ENCODE results near the gene CAST. TPM values are rescaled to one million over a fixed set of nuclear protein-coding genes. Genes with fewer than 3 reads are reported as not detected.

CAST gene
- total RNA-seq, 1 experiment from 2014 or later: 68.2 TPM

GRCh38 chr5:96649681-96650540, 12.3 kb upstream of the CAST start:
- Histone ChIP-seq H3K4me1 (ENCODE audit: low read length) (peaks cover 10% of the 10 kb centered on the region), H3K4me2 (ENCODE audit: low read depth, low read length, poor library complexity, severe bottlenecking) (no peak overlapping the region), H3K9me3 (ENCODE audit: low read length) (no peaks in the 10 kb centered on the region), H2AFZ (ENCODE audit: low read length) (no peak overlapping the region), H3K9ac (ENCODE audit: low read length) (no peak overlapping the region), H3K27ac (ENCODE audit: low read length) (no peak overlapping the region), H3K9me2 (replicated peaks; ENCODE audit: insufficient read depth, low read length) (no peaks in the 10 kb centered on the region), H3K36me3 (ENCODE audit: insufficient read depth, low read length) (no peaks in the 10 kb centered on the region), H3K79me2 (ENCODE audit: low read length) (no peaks in the 10 kb centered on the region), H4K20me1 (ENCODE audit: insufficient read depth, low read depth, low read length) (no peaks in the 10 kb centered on the region), H3K4me3 (ENCODE audit: low read length) (no peak overlapping the region), H3K27me3 (ENCODE audit: low read length) (no peaks in the 10 kb centered on the region)
- no peak for DNase-seq

DNA sequence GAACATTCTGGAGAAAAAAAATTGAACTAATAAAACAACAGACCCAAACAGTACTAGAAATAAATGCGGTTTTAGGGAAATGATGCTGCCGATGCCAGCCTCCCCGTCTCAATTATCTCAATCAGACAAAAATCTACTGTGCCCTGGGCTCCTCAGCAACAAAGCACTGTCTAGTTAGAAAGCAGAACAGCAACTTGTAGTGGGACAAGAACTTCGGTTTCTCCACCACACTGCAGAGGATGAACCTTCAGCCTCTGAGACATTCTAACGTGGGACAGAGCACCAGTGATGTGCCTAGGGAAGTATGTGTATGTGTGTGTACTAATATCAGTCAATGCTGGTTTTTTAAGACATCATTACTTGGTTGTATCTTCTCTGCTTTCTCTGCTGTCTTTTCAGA, 11.1 kb upstream of the CAST start:
- 0 out of 2 replicates have a peak overlapping the region, but pooled peaks have one; percentile 48 for H2AFZ ChIP-seq (ENCODE audit: low read length)
- H3K4me1 ChIP-seq (ENCODE audit: low read length): peaks cover 10% of the 10 kb centered on the region
- no peaks in the 10 kb centered on the region for H3K36me3 ChIP-seq (ENCODE audit: insufficient read depth, low read length)
- no peak overlapping the region for H3K4me2 ChIP-seq (ENCODE audit: low read depth, low read length, poor library complexity, severe bottlenecking)
- no peak overlapping the region for H3K27ac ChIP-seq (ENCODE audit: low read length)
- no peak overlapping the region for H3K4me3 ChIP-seq (ENCODE audit: low read length)
- no peaks in the 10 kb centered on the region for H3K9me2 ChIP-seq (replicated peaks; ENCODE audit: insufficient read depth, low read length)
- DNase-seq: no peak
- H4K20me1 ChIP-seq (ENCODE audit: insufficient read depth, low read depth, low read length): no peaks in the 10 kb centered on the region
- no peaks in the 10 kb centered on the region for H3K27me3 ChIP-seq (ENCODE audit: low read length)
- no peak overlapping the region for H3K9ac ChIP-seq (ENCODE audit: low read length)
- H3K79me2 ChIP-seq (ENCODE audit: low read length): no peaks in the 10 kb centered on the region
- H3K9me3 ChIP-seq (ENCODE audit: low read length): no peaks in the 10 kb centered on the region

- H3K27ac ChIP-seq (ENCODE audit: low read length): no peak overlapping the region
- no peak overlapping the region for H3K9ac ChIP-seq (ENCODE audit: low read length)
- H3K4me1 ChIP-seq (ENCODE audit: low read length): peaks cover 10% of the 10 kb centered on the region
- H2AFZ ChIP-seq (ENCODE audit: low read length): no peak overlapping the region
- no peaks in the 10 kb centered on the region for H3K36me3 ChIP-seq (ENCODE audit: insufficient read depth, low read length)
- H3K9me2 ChIP-seq (replicated peaks; ENCODE audit: insufficient read depth, low read length): no peaks in the 10 kb centered on the region
- H3K79me2 ChIP-seq (ENCODE audit: low read length): no peaks in the 10 kb centered on the region
- no peak overlapping the region for H3K4me3 ChIP-seq (ENCODE audit: low read length)
- peak; percentile 66 for DNase-seq
- H3K4me2 ChIP-seq (ENCODE audit: low read depth, low read length, poor library complexity, severe bottlenecking): no peak overlapping the region
- no peaks in the 10 kb centered on the region for H3K9me3 ChIP-seq (ENCODE audit: low read length)
- no peaks in the 10 kb centered on the region for H4K20me1 ChIP-seq (ENCODE audit: insufficient read depth, low read depth, low read length)
- H3K27me3 ChIP-seq (ENCODE audit: low read length): no peaks in the 10 kb centered on the region
Measured at GRCh38 chr5:96651948-96652753, 10.0 kb upstream of the CAST start.

- no peak for DNase-seq
- H3K9me2 ChIP-seq (replicated peaks; ENCODE audit: insufficient read depth, low read length): no peaks in the 10 kb centered on the region
- no peaks in the 10 kb centered on the region for H3K79me2 ChIP-seq (ENCODE audit: low read length)
- H3K36me3 ChIP-seq (ENCODE audit: insufficient read depth, low read length): no peaks in the 10 kb centered on the region
- no peak overlapping the region for H3K27ac ChIP-seq (ENCODE audit: low read length)
- no peak overlapping the region for H3K4me3 ChIP-seq (ENCODE audit: low read length)
- no peaks in the 10 kb centered on the region for H3K9me3 ChIP-seq (ENCODE audit: low read length)
- no peaks in the 10 kb centered on the region for H3K27me3 ChIP-seq (ENCODE audit: low read length)
- no peaks in the 10 kb centered on the region for H4K20me1 ChIP-seq (ENCODE audit: insufficient read depth, low read depth, low read length)
- no peak overlapping the region for H2AFZ ChIP-seq (ENCODE audit: low read length)
- H3K4me2 ChIP-seq (ENCODE audit: low read depth, low read length, poor library complexity, severe bottlenecking): no peak overlapping the region
- peaks cover 8% of the 10 kb centered on the region for H3K4me1 ChIP-seq (ENCODE audit: low read length)
- no peak overlapping the region for H3K9ac ChIP-seq (ENCODE audit: low read length)
Measured at GRCh38 chr5:96652769-96653454, 9.3 kb upstream of the CAST start.

GRCh38 chr5:96654209-96654608, 8.0 kb upstream of the CAST start:
- Histone ChIP-seq H3K36me3 (ENCODE audit: insufficient read depth, low read length) (no peaks in the 10 kb centered on the region), H2AFZ (ENCODE audit: low read length) (no peak overlapping the region), H3K9ac (ENCODE audit: low read length) (no peak overlapping the region), H3K4me2 (ENCODE audit: low read depth, low read length, poor library complexity, severe bottlenecking) (no peak overlapping the region), H3K9me3 (ENCODE audit: low read length) (no peaks in the 10 kb centered on the region), H3K27me3 (ENCODE audit: low read length) (no peaks in the 10 kb centered on the region), H3K9me2 (replicated peaks; ENCODE audit: insufficient read depth, low read length) (no peaks in the 10 kb centered on the region), H3K4me1 (ENCODE audit: low read length) (peaks cover 7% of the 10 kb centered on the region), H3K79me2 (ENCODE audit: low read length) (no peaks in the 10 kb centered on the region), H4K20me1 (ENCODE audit: insufficient read depth, low read depth, low read length) (no peaks in the 10 kb centered on the region), H3K4me3 (ENCODE audit: low read length) (no peak overlapping the region), H3K27ac (ENCODE audit: low read length) (no peak overlapping the region)
- no peak for DNase-seq

GRCh38 chr5:96655085-96655484, 7.1 kb upstream of the CAST start:
- no peak overlapping the region for H2AFZ ChIP-seq (ENCODE audit: low read length)
- H3K9ac ChIP-seq (ENCODE audit: low read length): no peak overlapping the region
- H3K4me2 ChIP-seq (ENCODE audit: low read depth, low read length, poor library complexity, severe bottlenecking): no peak overlapping the region
- no peak overlapping the region for H3K27ac ChIP-seq (ENCODE audit: low read length)
- H3K4me3 ChIP-seq (ENCODE audit: low read length): no peak overlapping the region
- DNase-seq: no peak
- H3K36me3 ChIP-seq (ENCODE audit: insufficient read depth, low read length): no peaks in the 10 kb centered on the region
- no peaks in the 10 kb centered on the region for H4K20me1 ChIP-seq (ENCODE audit: insufficient read depth, low read depth, low read length)
- peaks cover 7% of the 10 kb centered on the region for H3K4me1 ChIP-seq (ENCODE audit: low read length)
- H3K27me3 ChIP-seq (ENCODE audit: low read length): no peaks in the 10 kb centered on the region
- H3K9me2 ChIP-seq (replicated peaks; ENCODE audit: insufficient read depth, low read length): no peaks in the 10 kb centered on the region
- H3K9me3 ChIP-seq (ENCODE audit: low read length): no peaks in the 10 kb centered on the region
- H3K79me2 ChIP-seq (ENCODE audit: low read length): no peaks in the 10 kb centered on the region

DNA sequence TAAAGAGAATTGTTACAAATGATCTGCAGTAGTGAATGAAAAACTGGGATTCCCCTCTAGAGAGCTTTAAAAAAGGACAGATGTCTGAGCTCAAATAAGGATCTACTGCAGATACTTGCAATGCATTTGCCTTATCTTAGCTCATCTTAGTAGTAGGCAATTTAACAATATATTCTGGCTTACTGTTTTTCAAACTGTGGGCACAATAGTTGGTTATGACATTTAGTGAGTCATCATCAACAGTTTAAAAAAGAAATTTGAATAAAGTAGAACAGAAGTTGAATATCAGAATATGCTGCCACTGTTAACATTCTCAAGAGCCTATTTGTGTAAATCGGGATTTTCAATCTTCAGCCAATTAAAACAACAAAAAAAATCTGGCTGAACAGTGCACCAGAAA, 6.7 kb upstream of the CAST start:
- H4K20me1 ChIP-seq (ENCODE audit: insufficient read depth, low read depth, low read length): no peaks in the 10 kb centered on the region
- no peak for DNase-seq
- no peaks in the 10 kb centered on the region for H3K79me2 ChIP-seq (ENCODE audit: low read length)
- no peak overlapping the region for H2AFZ ChIP-seq (ENCODE audit: low read length)
- no peaks in the 10 kb centered on the region for H3K27me3 ChIP-seq (ENCODE audit: low read length)
- no peak overlapping the region for H3K4me2 ChIP-seq (ENCODE audit: low read depth, low read length, poor library complexity, severe bottlenecking)
- H3K9me3 ChIP-seq (ENCODE audit: low read length): no peaks in the 10 kb centered on the region
- H3K27ac ChIP-seq (ENCODE audit: low read length): no peak overlapping the region
- peaks cover 11% of the 10 kb centered on the region for H3K4me1 ChIP-seq (ENCODE audit: low read length)
- no peak overlapping the region for H3K9ac ChIP-seq (ENCODE audit: low read length)
- H3K36me3 ChIP-seq (ENCODE audit: insufficient read depth, low read length): no peaks in the 10 kb centered on the region
- H3K4me3 ChIP-seq (ENCODE audit: low read length): no peak overlapping the region
- no peaks in the 10 kb centered on the region for H3K9me2 ChIP-seq (replicated peaks; ENCODE audit: insufficient read depth, low read length)

DNA sequence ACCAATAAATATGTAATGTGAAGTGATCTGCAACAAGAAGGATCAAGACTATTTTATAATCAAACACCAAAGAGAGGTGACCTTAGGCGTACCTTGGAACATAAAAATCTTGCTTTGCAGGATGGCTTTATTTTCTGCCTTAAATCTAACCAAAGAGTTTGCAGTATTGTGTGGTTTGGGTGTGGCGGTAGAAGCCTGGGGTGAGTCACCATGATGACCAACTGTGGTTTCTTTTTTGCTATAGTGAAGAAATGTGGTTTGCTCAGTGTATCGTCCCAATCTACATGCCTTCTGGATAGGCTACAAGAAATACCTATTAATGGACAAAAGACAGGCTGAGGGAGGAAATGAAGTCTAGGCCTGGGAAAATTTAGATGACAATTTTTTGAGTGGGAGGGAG, 5.1 kb upstream of the CAST start:
- H3K27me3 ChIP-seq (ENCODE audit: low read length): no peaks in the 10 kb centered on the region
- H4K20me1 ChIP-seq (ENCODE audit: insufficient read depth, low read depth, low read length): no peaks in the 10 kb centered on the region
- H3K79me2 ChIP-seq (ENCODE audit: low read length): no peaks in the 10 kb centered on the region
- H2AFZ ChIP-seq (ENCODE audit: low read length): peak overlapping the region; percentile 11; the same call in 1 of the 2 replicates
- H3K9me3 ChIP-seq (ENCODE audit: low read length): no peaks in the 10 kb centered on the region
- peaks cover 9% of the 10 kb centered on the region for H3K4me1 ChIP-seq (ENCODE audit: low read length)
- H3K4me2 ChIP-seq (ENCODE audit: low read depth, low read length, poor library complexity, severe bottlenecking): no peak overlapping the region
- no peak overlapping the region for H3K9ac ChIP-seq (ENCODE audit: low read length)
- no peak for DNase-seq
- no peak overlapping the region for H3K27ac ChIP-seq (ENCODE audit: low read length)
- H3K36me3 ChIP-seq (ENCODE audit: insufficient read depth, low read length): no peaks in the 10 kb centered on the region
- no peaks in the 10 kb centered on the region for H3K9me2 ChIP-seq (replicated peaks; ENCODE audit: insufficient read depth, low read length)
- H3K4me3 ChIP-seq (ENCODE audit: low read length): no peak overlapping the region

All from Karpas-422 (cell line).